ENCODE data around the gene FAM184B.

DNA sequence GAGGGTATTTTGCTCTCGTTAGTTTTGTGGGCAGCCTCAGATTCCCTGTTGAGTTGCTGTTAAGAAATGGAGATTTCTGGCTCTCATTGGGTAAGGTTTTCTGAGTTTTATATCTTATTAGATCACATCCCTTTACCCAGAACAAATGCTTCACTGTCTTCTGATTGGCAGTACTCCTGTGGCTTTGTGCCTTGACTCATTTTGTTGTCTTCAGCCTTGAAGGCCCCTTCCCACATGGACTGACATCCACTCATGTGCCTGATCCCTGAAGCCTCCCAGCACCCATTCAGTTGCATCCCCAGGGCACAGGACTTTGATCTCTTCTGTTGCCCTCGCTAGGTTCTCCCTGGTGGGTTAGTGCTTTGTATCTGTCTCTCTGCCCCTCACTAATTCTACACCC lies 156.6 kb downstream of the FAM184B start:
- TF ChIP-seq, protein P1, sequence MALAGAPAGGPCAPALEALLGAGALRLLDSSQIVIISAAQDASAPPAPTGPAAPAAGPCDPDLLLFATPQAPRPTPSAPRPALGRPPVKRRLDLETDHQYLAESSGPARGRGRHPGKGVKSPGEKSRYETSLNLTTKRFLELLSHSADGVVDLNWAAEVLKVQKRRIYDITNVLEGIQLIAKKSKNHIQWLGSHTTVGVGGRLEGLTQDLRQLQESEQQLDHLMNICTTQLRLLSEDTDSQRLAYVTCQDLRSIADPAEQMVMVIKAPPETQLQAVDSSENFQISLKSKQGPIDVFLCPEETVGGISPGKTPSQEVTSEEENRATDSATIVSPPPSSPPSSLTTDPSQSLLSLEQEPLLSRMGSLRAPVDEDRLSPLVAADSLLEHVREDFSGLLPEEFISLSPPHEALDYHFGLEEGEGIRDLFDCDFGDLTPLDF (CRISPR knock-in tag; IDR thresholded peaks at IDR 0.05), result no peak
- TF ChIP-seq CTCF (IDR thresholded peaks at IDR 0.05) (no peak), ZNF121 (CRISPR knock-in tag; IDR thresholded peaks at IDR 0.05) (no peak), ATF1 (CRISPR knock-in tag; IDR thresholded peaks at IDR 0.05) (no peak), HMGXB4 (CRISPR knock-in tag; IDR thresholded peaks at IDR 0.05) (no peak)
- TF ChIP-seq, protein P2, sequence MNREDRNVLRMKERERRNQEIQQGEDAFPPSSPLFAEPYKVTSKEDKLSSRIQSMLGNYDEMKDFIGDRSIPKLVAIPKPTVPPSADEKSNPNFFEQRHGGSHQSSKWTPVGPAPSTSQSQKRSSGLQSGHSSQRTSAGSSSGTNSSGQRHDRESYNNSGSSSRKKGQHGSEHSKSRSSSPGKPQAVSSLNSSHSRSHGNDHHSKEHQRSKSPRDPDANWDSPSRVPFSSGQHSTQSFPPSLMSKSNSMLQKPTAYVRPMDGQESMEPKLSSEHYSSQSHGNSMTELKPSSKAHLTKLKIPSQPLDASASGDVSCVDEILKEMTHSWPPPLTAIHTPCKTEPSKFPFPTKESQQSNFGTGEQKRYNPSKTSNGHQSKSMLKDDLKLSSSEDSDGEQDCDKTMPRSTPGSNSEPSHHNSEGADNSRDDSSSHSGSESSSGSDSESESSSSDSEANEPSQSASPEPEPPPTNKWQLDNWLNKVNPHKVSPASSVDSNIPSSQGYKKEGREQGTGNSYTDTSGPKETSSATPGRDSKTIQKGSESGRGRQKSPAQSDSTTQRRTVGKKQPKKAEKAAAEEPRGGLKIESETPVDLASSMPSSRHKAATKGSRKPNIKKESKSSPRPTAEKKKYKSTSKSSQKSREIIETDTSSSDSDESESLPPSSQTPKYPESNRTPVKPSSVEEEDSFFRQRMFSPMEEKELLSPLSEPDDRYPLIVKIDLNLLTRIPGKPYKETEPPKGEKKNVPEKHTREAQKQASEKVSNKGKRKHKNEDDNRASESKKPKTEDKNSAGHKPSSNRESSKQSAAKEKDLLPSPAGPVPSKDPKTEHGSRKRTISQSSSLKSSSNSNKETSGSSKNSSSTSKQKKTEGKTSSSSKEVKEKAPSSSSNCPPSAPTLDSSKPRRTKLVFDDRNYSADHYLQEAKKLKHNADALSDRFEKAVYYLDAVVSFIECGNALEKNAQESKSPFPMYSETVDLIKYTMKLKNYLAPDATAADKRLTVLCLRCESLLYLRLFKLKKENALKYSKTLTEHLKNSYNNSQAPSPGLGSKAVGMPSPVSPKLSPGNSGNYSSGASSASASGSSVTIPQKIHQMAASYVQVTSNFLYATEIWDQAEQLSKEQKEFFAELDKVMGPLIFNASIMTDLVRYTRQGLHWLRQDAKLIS (CRISPR knock-in tag; IDR thresholded peaks at IDR 0.05; ENCODE audit: borderline replicate concordance), result no peak
- TF ChIP-seq, protein P3, sequence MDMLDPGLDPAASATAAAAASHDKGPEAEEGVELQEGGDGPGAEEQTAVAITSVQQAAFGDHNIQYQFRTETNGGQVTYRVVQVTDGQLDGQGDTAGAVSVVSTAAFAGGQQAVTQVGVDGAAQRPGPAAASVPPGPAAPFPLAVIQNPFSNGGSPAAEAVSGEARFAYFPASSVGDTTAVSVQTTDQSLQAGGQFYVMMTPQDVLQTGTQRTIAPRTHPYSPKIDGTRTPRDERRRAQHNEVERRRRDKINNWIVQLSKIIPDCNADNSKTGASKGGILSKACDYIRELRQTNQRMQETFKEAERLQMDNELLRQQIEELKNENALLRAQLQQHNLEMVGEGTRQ (CRISPR knock-in tag; IDR thresholded peaks at IDR 0.05), result no peak

Measured in WTC11 (cell line).